B cell (primary cell): ENCODE measurements around the gene FBXL16. TPM values are rescaled to one million over a fixed set of nuclear protein-coding genes. Genes with fewer than 3 reads are reported as not detected.

Experiments
- ATAC-seq: fragments of 200-7000 bp; cut with Tn5 transposase; one replicate; pipeline ENCODE4 v1.10.0; 2021; ENCODE audit warnings: low read depth, mild to moderate bottlenecking, moderate number of reproducible peaks, moderate library complexity
- CTCF ChIA-PET: fragments of 350-600 bp; sonication (Branson Sonifier 250); formaldehyde crosslinking; loops from one replicate; lab custom pipeline; 2021; ENCODE audit warnings: antibody characterized with exemption, inconsistent platforms; lab: Charles Lee
- POLR2A ChIA-PET: fragments of 350-600 bp; sonication (Branson Sonifier 250); formaldehyde crosslinking; loops from one replicate; lab custom pipeline; 2021; ENCODE audit warnings: antibody characterized with exemption; lab: Charles Lee
- DNase-seq: peaks from one replicate; pipeline ENCODE4 v3.0.0; 2013
- H2AFZ ChIP-seq: 2 replicates; pipeline ENCODE4 v1.6.1; 2012; ENCODE audit warnings: mild to moderate bottlenecking, low read depth, low read length; ENCODE audit not compliant: insufficient read depth, poor library complexity, severe bottlenecking
- H3K27ac ChIP-seq, 2 donors: 1 replicate in 1 of 2; 2 replicates in 1 of 2; pipeline ENCODE4 v1.5.1; 2012 to 2013; ENCODE audit warnings: low read length in 2 of 2, mild to moderate bottlenecking in 2 of 2, moderate library complexity in 1 of 2
- H3K27me3 ChIP-seq, 4 experiments: fragments of 200-600 bp in 1 of 4; sonication (generic) in 1 of 4; replicated peaks in 1 of 4; 1 replicate in 2 of 4; 2 replicates in 2 of 4; pipeline versions ENCODE4 v1.6.1 to v1.7.0; 2013 to 2016; ENCODE audit warnings: low read length in 3 of 4, mild to moderate bottlenecking in 2 of 4, mixed read lengths in 1 of 4, moderate library complexity in 1 of 4; ENCODE audit not compliant: insufficient read depth in 4 of 4, control insufficient read depth in 3 of 4; ENCODE audit errors: control extremely low read depth in 1 of 4
- H3K36me3 ChIP-seq, 2 experiments: replicated peaks in 1 of 2; 1 replicate in 1 of 2; 2 replicates in 1 of 2; pipeline versions ENCODE4 v1.6.1 to v1.7.1; 2013; ENCODE audit warnings: low read length in 1 of 2; ENCODE audit not compliant: insufficient read depth in 2 of 2, control insufficient read depth in 1 of 2; ENCODE audit errors: control extremely low read depth in 1 of 2, extremely low read depth in 1 of 2
- H3K4me1 ChIP-seq, 2 donors: fragments of 200-600 bp in 1 of 2; sonication (generic) in 1 of 2; 1 replicate in 1 of 2; 2 replicates in 1 of 2; pipeline versions ENCODE4 v1.5.1 to v1.6.1; 2013 to 2017; ENCODE audit warnings: low read length in 2 of 2; ENCODE audit not compliant: control insufficient read depth in 2 of 2, insufficient read depth in 2 of 2
- H3K4me2 ChIP-seq: replicated peaks from 2 replicates; pipeline ENCODE3; 2012; ENCODE audit warnings: mild to moderate bottlenecking, low read depth, low read length; ENCODE audit not compliant: poor library complexity, severe bottlenecking
- H3K4me3 ChIP-seq, 5 experiments: fragments of 200-600 bp in 1 of 5; sonication (generic) in 1 of 5; 1 replicate in 3 of 5; 2 replicates in 2 of 5; pipeline versions ENCODE4 v1.5.1 to v1.7.0; 2011 to 2016; ENCODE audit warnings: low read length in 4 of 5, mild to moderate bottlenecking in 4 of 5, low read depth in 2 of 5, control low read depth in 1 of 5, moderate library complexity in 1 of 5; ENCODE audit not compliant: insufficient read depth in 1 of 5; ENCODE audit errors: control extremely low read depth in 1 of 5, extremely low read depth in 1 of 5
- H3K79me2 ChIP-seq: fragments of 200-600 bp; sonication (generic); one replicate; pipeline ENCODE4 v1.6.0; 2016; ENCODE audit warnings: low read length; ENCODE audit not compliant: control insufficient read depth, insufficient read depth
- H3K9ac ChIP-seq: fragments of 200-600 bp; sonication (generic); 2 replicates; pipeline ENCODE4 v1.6.1; 2017; ENCODE audit warnings: mild to moderate bottlenecking, low read length, moderate library complexity
- H3K9me3 ChIP-seq, 3 donors: one replicate each; pipeline versions ENCODE4 v1.6.1 to v1.7.1; 2013; ENCODE audit warnings: low read length in 2 of 3; ENCODE audit not compliant: control insufficient read depth in 2 of 3, insufficient read depth in 1 of 3; ENCODE audit errors: control extremely low read depth in 1 of 3
- H4K20me1 ChIP-seq: 2 replicates; pipeline ENCODE4 v1.6.0; 2012; ENCODE audit warnings: mild to moderate bottlenecking, low read length; ENCODE audit not compliant: insufficient read depth, control insufficient read depth, poor library complexity, severe bottlenecking
- H3K27ac Mint-ChIP-seq: one replicate; pipeline ENCODE4 v1.8.0; 2021; ENCODE audit warnings: mixed read lengths
- H3K27me3 Mint-ChIP-seq: one replicate; pipeline ENCODE4 v1.8.0; 2021; ENCODE audit warnings: mixed read lengths
- H3K4me1 Mint-ChIP-seq: one replicate; pipeline ENCODE4 v1.8.0; 2021; ENCODE audit warnings: mixed read lengths
- H3K4me3 Mint-ChIP-seq: one replicate; pipeline ENCODE4 v1.8.0; 2021; ENCODE audit warnings: mixed read lengths
- H3K9me3 Mint-ChIP-seq: one replicate; pipeline ENCODE4 v1.8.0; 2022; ENCODE audit warnings: mixed read lengths; ENCODE audit not compliant: insufficient read depth
- CTCF ChIP-seq: fragments of 200-600 bp; IDR thresholded peaks from one replicate; pipeline ENCODE4 v1.8.0; 2022; ENCODE audit warnings: antibody characterized with exemption, mild to moderate bottlenecking
- EZH2 ChIP-seq: IDR thresholded peaks from 2 replicates; pipeline ENCODE4 v1.6.1; 2012; ENCODE audit warnings: borderline replicate concordance, low read depth, mild to moderate bottlenecking, moderate library complexity, low read length; ENCODE audit not compliant: insufficient read depth, poor library complexity, severe bottlenecking
- WGBS: methylation state at CpG from one replicate; pipeline ENCODE4 v1.1.5; 2013; ENCODE audit warnings: missing lambda C conversion rate; ENCODE audit not compliant: insufficient coverage; 5-methylcytosine and 5-hydroxymethylcytosine counted together
- intact Hi-C: fragments of 100-400 bp; cut with micrococcal nuclease; formaldehyde crosslinking; loops from one replicate; pipeline ENCODE4 v1.10.0; 2022
- polyA plus RNA-seq: library from polyadenylated mRNA; depleted of rRNA; stranded (reverse); fragments of >200 nt; gene quantifications from 2 replicates; pipeline ENCODE4 v1.2.3, GENCODE V29; 2012
- total RNA-seq, 2 donors: library from RNA; stranded (reverse); fragments of 120-200 nt in 1 of 2; gene quantifications; 1 replicate in 1 of 2; 2 replicates in 1 of 2; pipeline versions ENCODE4 v1.2.3 to v1.2.4, GENCODE V29; 2013 to 2022

FBXL16 gene
- total and polyA plus RNA-seq, 2 donors (not counting 1 experiment from before 2014, with no cell fraction given), result 2.2 to 5.8 TPM

- Mint-ChIP-seq H3K27ac (peak overlapping the region; percentile 26), H3K9me3 (no peaks in the 10 kb centered on the region), H3K4me3 (peak overlapping the region; percentile 73), H3K27me3 (no peaks in the 10 kb centered on the region), H3K4me1 (peaks cover 16% of the 10 kb centered on the region)
- peak; percentile 88 for DNase-seq
- Histone ChIP-seq H3K27me3 (no peaks in the 10 kb centered on the region), H3K9ac (peak overlapping the region; percentile 57), H3K27ac (no peak overlapping the region), H3K79me2 (no peaks in the 10 kb centered on the region), H2AFZ (peak overlapping the region; percentile 42), H3K4me2 (peak overlapping the region; percentile 97), H3K4me1 (peaks cover 10 to 28% of the 10 kb centered on the region in 2 donors), H3K4me3 (peak overlapping the region in 4 of 5 experiments; percentile 69 to 81 (median 74)), H4K20me1 (peaks cover 14% of the 10 kb centered on the region), H3K9me3 (no peaks in the 10 kb centered on the region), H3K36me3 (peaks cover 0 to 20% of the 10 kb centered on the region in 2 experiments)
- CTCF ChIA-PET, result interaction anchor here (0.8 to 1.8 kb wide), 4 partner anchors 10 to 56 kb away, joined by 3 to 5 read pairs (median 4); no protein-coding TSS in a partner anchor
- intact Hi-C loops, result loop anchor here (1.0 to 5.0 kb wide), 2 partner anchors 13 to 884 kb away; partner anchors contain the start of genes CRAMP1 and IFT140
- 2% methylated on average over 76 of the region's 80 CpGs for WGBS
- POLR2A ChIA-PET, result interaction anchor here (0.6 to 1.5 kb wide), 4 partner anchors 9 to 1255 kb away, joined by 4 to 11 read pairs (median 10); partner anchors contain the start of gene CIAO3
- TF ChIP-seq EZH2 (no peak), CTCF (no peak)
- peak; percentile 52 for ATAC-seq
These were observed 22.7 kb upstream of the FBXL16 start for GRCh38 chr16:728131-728889.
